ENCODE results near the gene C16orf92.

The C16orf92 gene

GRCh38 chr16:29989111-29989858 lies 33.7 kb upstream of the C16orf92 start:
- DNase-seq (ENCODE audit: low read depth in 3 of 3), result no peak

- no peak for DNase-seq (ENCODE audit: low read depth in 3 of 3)
Observed at GRCh38 chr16:29990034-29990433, 33.0 kb upstream of the C16orf92 start.

- DNase-seq (ENCODE audit: low read depth in 3 of 3), result no peak
Observed at GRCh38 chr16:29990883-29991570, 32.0 kb upstream of the C16orf92 start.

GRCh38 chr16:29991571-29991904 lies 31.5 kb upstream of the C16orf92 start:
- DNase-seq (ENCODE audit: low read depth in 3 of 3), result no peak

GRCh38 chr16:29992344-29992967 lies 30.5 kb upstream of the C16orf92 start:
- DNase-seq (ENCODE audit: low read depth in 3 of 3), result no peak

- no peak for DNase-seq (ENCODE audit: low read depth in 3 of 3)
Observed at GRCh38 chr16:29993191-29993902, 29.7 kb upstream of the C16orf92 start.

- DNase-seq (ENCODE audit: low read depth in 3 of 3), result no peak
Observed at GRCh38 chr16:29993903-29994599, 28.9 kb upstream of the C16orf92 start.

GRCh38 chr16:29994600-29995323 lies 28.2 kb upstream of the C16orf92 start:
- DNase-seq (ENCODE audit: low read depth in 3 of 3), result peak in 2 of 3 experiments; percentile 46 to 56

- DNase-seq (ENCODE audit: low read depth in 3 of 3), result peak; percentile 69 to 81 (median 73)
Observed at GRCh38 chr16:29995324-29995910, 27.6 kb upstream of the C16orf92 start, which contains the start of gene HIRIP3. Gene HIRIP3, minus strand, starts transcription at chr16:29995617. Its CDS starts 12 bp downstream, at chr16:29995605.

- DNase-seq (ENCODE audit: low read depth in 3 of 3), result peak; percentile 98 to 99 (median 99)
Observed at GRCh38 chr16:29995911-29996765, 26.9 kb upstream of the C16orf92 start, which contains the start of gene INO80E. Gene INO80E, plus strand, starts transcription at chr16:29996241. Its CDS starts 70 bp downstream, at chr16:29996311.

- DNase-seq (ENCODE audit: low read depth in 3 of 3), result no peak
Observed at GRCh38 chr16:29996766-29997250, 26.2 kb upstream of the C16orf92 start.

- no peak for DNase-seq (ENCODE audit: low read depth in 3 of 3)
Observed at GRCh38 chr16:29999605-30000004, 23.4 kb upstream of the C16orf92 start.

GRCh38 chr16:30000735-30001631 lies 22.0 kb upstream of the C16orf92 start:
- no peak for DNase-seq (ENCODE audit: low read depth in 3 of 3)

- no peak for DNase-seq (ENCODE audit: low read depth in 3 of 3)
Observed at GRCh38 chr16:30002614-30003346, 20.2 kb upstream of the C16orf92 start.

- DNase-seq (ENCODE audit: low read depth in 3 of 3), result no peak
Observed at GRCh38 chr16:30003670-30004423, 19.2 kb upstream of the C16orf92 start.

- no peak for DNase-seq (ENCODE audit: low read depth in 3 of 3)
Observed at GRCh38 chr16:30004424-30004776, 18.6 kb upstream of the C16orf92 start.

GRCh38 chr16:30004811-30005242 lies 18.2 kb upstream of the C16orf92 start:
- DNase-seq (ENCODE audit: low read depth in 3 of 3), result no peak

All from stimulated activated CD4-positive, alpha-beta T cell treated with anti-CD3 and anti-CD28 coated beads, TNF-alpha, amount 100 ng/mL, for 4 hours (primary cell).